ENCODE data around the gene CACHD1. TPM values are rescaled to one million over a fixed set of nuclear protein-coding genes. Genes with fewer than 3 reads are reported as not detected.

The CACHD1 gene
- total RNA-seq, 1 donor from 2014 or later: 24.1 TPM

- no peaks in the 10 kb centered on the region for H3K4me1 Mint-ChIP-seq
- H3K4me3 Mint-ChIP-seq: no peak overlapping the region
- no peak overlapping the region for H3K27ac Mint-ChIP-seq
- no peaks in the 10 kb centered on the region for H3K27me3 Mint-ChIP-seq (ENCODE audit: low read depth)
- no peaks in the 10 kb centered on the region for H3K9me3 Mint-ChIP-seq
- no peak for TF ChIP-seq CTCF (IDR thresholded peaks at IDR 0.05; ENCODE audit: unreplicated experiment)
- H3K36me3 Mint-ChIP-seq: peaks cover 33% of the 10 kb centered on the region
- DNase-seq (ENCODE audit: low spot score in 2 of 2, unreplicated experiment in 2 of 2): no peak
Observed at GRCh38 chr1:64645735-64646134, 175.8 kb downstream of the CACHD1 start.

GRCh38 chr1:64650411-64650810 is 180.5 kb downstream of the CACHD1 start:
- Mint-ChIP-seq H3K27ac (no peak overlapping the region), H3K9me3 (peaks cover 4% of the 10 kb centered on the region), H3K36me3 (peaks cover 19% of the 10 kb centered on the region), H3K27me3 (ENCODE audit: low read depth) (no peaks in the 10 kb centered on the region), H3K4me1 (peaks cover 9% of the 10 kb centered on the region), H3K4me3 (no peak overlapping the region)
- TF ChIP-seq CTCF (IDR thresholded peaks at IDR 0.05; ENCODE audit: unreplicated experiment): no peak
- DNase-seq (ENCODE audit: low spot score in 2 of 2, unreplicated experiment in 2 of 2): no peak

GRCh38 chr1:64651841-64652240 is 181.9 kb downstream of the CACHD1 start:
- Mint-ChIP-seq H3K36me3 (peaks cover 19% of the 10 kb centered on the region), H3K27ac (no peak overlapping the region), H3K4me3 (no peak overlapping the region), H3K4me1 (peaks cover 9% of the 10 kb centered on the region), H3K27me3 (ENCODE audit: low read depth) (no peaks in the 10 kb centered on the region), H3K9me3 (peaks cover 4% of the 10 kb centered on the region)
- DNase-seq (ENCODE audit: low spot score in 2 of 2, unreplicated experiment in 2 of 2): no peak
- no peak for TF ChIP-seq CTCF (IDR thresholded peaks at IDR 0.05; ENCODE audit: unreplicated experiment)

GRCh38 chr1:64653466-64653865 is 183.5 kb downstream of the CACHD1 start:
- no peak overlapping the region for H3K27ac Mint-ChIP-seq
- H3K36me3 Mint-ChIP-seq: peaks cover 19% of the 10 kb centered on the region
- H3K9me3 Mint-ChIP-seq: peaks cover 4% of the 10 kb centered on the region

GRCh38 chr1:64654519-64655341 is 184.8 kb downstream of the CACHD1 start:
- Mint-ChIP-seq H3K9me3 (peaks cover 4% of the 10 kb centered on the region), H3K4me3 (no peak overlapping the region), H3K27me3 (ENCODE audit: low read depth) (no peaks in the 10 kb centered on the region), H3K36me3 (peaks cover 20% of the 10 kb centered on the region), H3K27ac (no peak overlapping the region), H3K4me1 (peaks cover 21% of the 10 kb centered on the region)
- TF ChIP-seq CTCF (IDR thresholded peaks at IDR 0.05; ENCODE audit: unreplicated experiment): no peak
- DNase-seq (ENCODE audit: low spot score in 2 of 2, unreplicated experiment in 2 of 2): no peak

More at GRCh38 chr1:64653466-64653865, 183.5 kb downstream of the CACHD1 start:
- no peak for DNase-seq (ENCODE audit: low spot score in 2 of 2, unreplicated experiment in 2 of 2)
- H3K27me3 Mint-ChIP-seq (ENCODE audit: low read depth): no peaks in the 10 kb centered on the region
- no peak overlapping the region for H3K4me3 Mint-ChIP-seq
- H3K4me1 Mint-ChIP-seq: peaks cover 9% of the 10 kb centered on the region
- no peak for TF ChIP-seq CTCF (IDR thresholded peaks at IDR 0.05; ENCODE audit: unreplicated experiment)
